Measurements from ENCODE around the gene IDI1.

Gene IDI1

GRCh38 chr10:1048732-1049424, at the start of gene IDI1:
TSS of gene IDI1 (minus strand) at chr10:1049119. CDS start at chr10:1049003, 116 bp downstream.
- peak; percentile 96 for DNase-seq
- H3K27me3 Mint-ChIP-seq (ENCODE audit: low read depth, poor library complexity), result no peaks in the 10 kb centered on the region
- peak within 1 kb of the TSS; percentile 98 for H3K4me3 Mint-ChIP-seq
- H3K27ac Mint-ChIP-seq, result peak within 1 kb of the TSS; percentile 100
- peaks cover 63% of the 10 kb centered on the region for H3K36me3 Mint-ChIP-seq (ENCODE audit: low read depth)
- TF ChIP-seq, protein P1, sequence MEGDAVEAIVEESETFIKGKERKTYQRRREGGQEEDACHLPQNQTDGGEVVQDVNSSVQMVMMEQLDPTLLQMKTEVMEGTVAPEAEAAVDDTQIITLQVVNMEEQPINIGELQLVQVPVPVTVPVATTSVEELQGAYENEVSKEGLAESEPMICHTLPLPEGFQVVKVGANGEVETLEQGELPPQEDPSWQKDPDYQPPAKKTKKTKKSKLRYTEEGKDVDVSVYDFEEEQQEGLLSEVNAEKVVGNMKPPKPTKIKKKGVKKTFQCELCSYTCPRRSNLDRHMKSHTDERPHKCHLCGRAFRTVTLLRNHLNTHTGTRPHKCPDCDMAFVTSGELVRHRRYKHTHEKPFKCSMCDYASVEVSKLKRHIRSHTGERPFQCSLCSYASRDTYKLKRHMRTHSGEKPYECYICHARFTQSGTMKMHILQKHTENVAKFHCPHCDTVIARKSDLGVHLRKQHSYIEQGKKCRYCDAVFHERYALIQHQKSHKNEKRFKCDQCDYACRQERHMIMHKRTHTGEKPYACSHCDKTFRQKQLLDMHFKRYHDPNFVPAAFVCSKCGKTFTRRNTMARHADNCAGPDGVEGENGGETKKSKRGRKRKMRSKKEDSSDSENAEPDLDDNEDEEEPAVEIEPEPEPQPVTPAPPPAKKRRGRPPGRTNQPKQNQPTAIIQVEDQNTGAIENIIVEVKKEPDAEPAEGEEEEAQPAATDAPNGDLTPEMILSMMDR (IDR thresholded peaks at IDR 0.05), result no peak
- H3K4me1 Mint-ChIP-seq, result peaks cover 66% of the 10 kb centered on the region
- H3K9me3 Mint-ChIP-seq, result no peaks in the 10 kb centered on the region

GRCh38 chr10:1097436-1097835, 48.5 kb upstream of the IDI1 start:
- Mint-ChIP-seq H3K27me3 (ENCODE audit: low read depth, poor library complexity) (no peaks in the 10 kb centered on the region), H3K9me3 (no peaks in the 10 kb centered on the region), H3K27ac (no peak overlapping the region), H3K36me3 (ENCODE audit: low read depth) (peaks cover 23% of the 10 kb centered on the region), H3K4me3 (no peak overlapping the region), H3K4me1 (peaks cover 31% of the 10 kb centered on the region)
- DNase-seq, result no peak
- TF ChIP-seq, protein P1 (IDR thresholded peaks at IDR 0.05), result no peak

- DNase-seq, result no peak
- peaks cover 21% of the 10 kb centered on the region for H3K4me1 Mint-ChIP-seq
- no peak overlapping the region for H3K27ac Mint-ChIP-seq
- H3K36me3 Mint-ChIP-seq (ENCODE audit: low read depth), result peaks cover 16% of the 10 kb centered on the region
- no peaks in the 10 kb centered on the region for H3K27me3 Mint-ChIP-seq (ENCODE audit: low read depth, poor library complexity)
- no peak overlapping the region for H3K4me3 Mint-ChIP-seq
- TF ChIP-seq, protein P1 (IDR thresholded peaks at IDR 0.05), result no peak
- no peaks in the 10 kb centered on the region for H3K9me3 Mint-ChIP-seq
These were observed 47.5 kb upstream of the IDI1 start for GRCh38 chr10:1096287-1096889.

DNA sequence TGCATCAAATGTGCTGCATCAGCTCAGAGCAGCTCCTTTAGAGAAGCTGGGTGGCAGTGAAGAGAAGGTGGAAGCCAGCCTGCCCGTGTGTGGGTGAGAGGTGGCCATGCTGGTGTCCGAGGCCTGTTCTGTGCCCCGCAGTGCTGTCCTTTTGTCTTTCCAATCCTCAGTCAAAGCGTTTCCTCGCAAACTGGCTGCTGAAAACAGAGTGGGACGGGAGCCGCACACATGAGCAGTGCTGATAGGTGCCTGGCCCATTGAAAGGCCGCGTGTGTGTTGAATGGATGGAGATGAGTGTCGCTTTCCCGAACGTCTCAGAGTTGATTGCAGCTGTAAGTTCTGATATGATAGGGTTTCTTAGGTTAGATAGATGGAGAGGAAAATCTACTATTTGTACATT, 46.6 kb upstream of the IDI1 start:
- no peaks in the 10 kb centered on the region for H3K9me3 Mint-ChIP-seq
- H3K27me3 Mint-ChIP-seq (ENCODE audit: low read depth, poor library complexity), result no peaks in the 10 kb centered on the region
- no peak overlapping the region for H3K27ac Mint-ChIP-seq
- H3K4me3 Mint-ChIP-seq, result no peak overlapping the region
- no peak for DNase-seq
- TF ChIP-seq, protein P1 (IDR thresholded peaks at IDR 0.05), result no peak
- H3K4me1 Mint-ChIP-seq, result peaks cover 12% of the 10 kb centered on the region
- H3K36me3 Mint-ChIP-seq (ENCODE audit: low read depth), result peaks cover 18% of the 10 kb centered on the region

GRCh38 chr10:1094112-1095057, 45.5 kb upstream of the IDI1 start:
- Mint-ChIP-seq H3K27ac (no peak overlapping the region), H3K9me3 (no peaks in the 10 kb centered on the region), H3K36me3 (ENCODE audit: low read depth) (peaks cover 23% of the 10 kb centered on the region), H3K27me3 (ENCODE audit: low read depth, poor library complexity) (no peaks in the 10 kb centered on the region), H3K4me1 (peaks cover 1% of the 10 kb centered on the region), H3K4me3 (no peak overlapping the region)
- TF ChIP-seq, protein P1 (IDR thresholded peaks at IDR 0.05), result no peak
- no peak for DNase-seq
